HG02588 (cell line): ENCODE measurements around the gene PPP3CA.

Experiments used
- ATAC-seq: cut with Tn5 transposase; IDR thresholded peaks from one replicate; pipeline ENCODE4 v1.9.1; 2021; ENCODE audit warnings: mild to moderate bottlenecking, moderate library complexity; ENCODE audit not compliant: unreplicated experiment

PPP3CA gene

GRCh38 chr4:101289306-101289705 is 58.0 kb downstream of the PPP3CA start:
- no peak for ATAC-seq

DNA sequence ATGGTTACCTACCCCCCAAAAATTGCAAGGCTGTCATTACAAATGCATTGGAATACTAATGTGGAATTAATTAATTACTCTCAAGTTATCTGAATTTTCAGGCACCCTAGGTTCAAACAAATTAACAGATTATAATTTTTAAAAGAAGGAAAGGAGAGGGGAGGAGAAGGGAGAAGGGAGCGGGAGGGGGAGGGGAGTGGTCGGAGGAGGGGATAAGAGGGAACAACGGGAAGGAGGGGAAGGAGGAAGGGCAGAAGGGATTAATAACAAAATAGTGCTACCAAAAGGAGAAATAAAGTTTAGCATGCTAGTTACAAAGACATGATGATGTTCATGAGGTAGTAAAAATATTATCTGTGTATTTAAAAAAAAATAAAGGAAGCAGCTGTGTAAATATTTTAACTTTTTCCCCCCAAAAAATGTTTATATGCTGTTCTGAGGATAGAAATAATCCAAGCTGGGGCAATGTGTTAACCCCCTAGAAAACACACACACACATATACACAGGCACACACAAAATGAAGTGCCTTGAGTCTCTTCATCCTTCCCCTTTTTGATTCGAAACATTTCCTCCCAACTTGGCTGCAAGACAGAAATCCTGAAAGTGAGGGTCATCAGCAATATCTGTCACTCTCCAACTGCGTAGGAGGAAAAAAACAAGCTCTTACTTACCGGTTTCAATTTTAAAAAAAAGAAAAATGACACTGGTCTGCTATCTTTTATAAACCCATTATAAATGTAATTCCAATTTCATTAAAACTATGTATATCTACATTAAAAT is 58.8 kb downstream of the PPP3CA start:
- ATAC-seq: no peak

GRCh38 chr4:101287324-101287723 is 60.0 kb downstream of the PPP3CA start:
- ATAC-seq: no peak

GRCh38 chr4:101286663-101287062 is 60.7 kb downstream of the PPP3CA start:
- no peak for ATAC-seq

GRCh38 chr4:101285985-101286384 is 61.3 kb downstream of the PPP3CA start:
- ATAC-seq: no peak

DNA sequence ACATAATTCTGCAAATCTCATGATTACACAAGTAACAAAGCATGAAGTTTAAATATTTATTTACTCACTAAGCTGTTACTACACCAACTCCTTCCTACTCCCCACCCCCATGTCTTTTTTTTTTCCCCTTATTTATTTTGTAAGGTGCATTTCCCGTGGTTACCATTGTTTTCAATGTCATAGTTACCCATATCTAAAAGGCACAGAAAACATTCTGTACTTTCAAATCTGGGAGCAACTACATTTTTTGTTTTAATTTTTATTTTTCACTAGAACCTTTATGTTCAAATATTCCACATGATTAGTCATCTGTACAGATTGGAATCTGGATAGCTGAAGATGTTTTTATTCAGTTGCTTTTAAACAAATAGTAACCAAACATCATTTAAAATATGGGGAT is 62.8 kb downstream of the PPP3CA start:
- no peak for ATAC-seq

DNA sequence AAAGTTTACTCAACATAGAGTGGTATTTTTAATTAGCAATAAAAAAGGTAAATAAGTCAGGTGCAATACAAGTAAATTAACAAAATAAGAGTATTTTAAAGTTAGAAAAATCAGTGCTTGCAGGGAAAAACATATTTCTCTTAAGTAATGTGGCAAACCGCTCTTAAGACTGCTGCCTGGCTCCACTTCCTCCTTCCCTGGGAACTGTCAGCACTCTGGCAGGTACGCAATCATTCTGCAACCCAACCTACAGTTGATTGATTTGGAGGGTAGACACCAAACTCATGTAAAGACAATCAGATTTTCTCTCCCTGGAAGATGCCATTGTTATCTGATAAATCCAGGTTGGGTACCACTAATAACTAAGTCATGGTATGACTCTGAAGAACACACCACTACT is 63.9 kb downstream of the PPP3CA start:
- ATAC-seq: no peak

GRCh38 chr4:101282076-101282844 is 65.1 kb downstream of the PPP3CA start:
- no peak for ATAC-seq

DNA sequence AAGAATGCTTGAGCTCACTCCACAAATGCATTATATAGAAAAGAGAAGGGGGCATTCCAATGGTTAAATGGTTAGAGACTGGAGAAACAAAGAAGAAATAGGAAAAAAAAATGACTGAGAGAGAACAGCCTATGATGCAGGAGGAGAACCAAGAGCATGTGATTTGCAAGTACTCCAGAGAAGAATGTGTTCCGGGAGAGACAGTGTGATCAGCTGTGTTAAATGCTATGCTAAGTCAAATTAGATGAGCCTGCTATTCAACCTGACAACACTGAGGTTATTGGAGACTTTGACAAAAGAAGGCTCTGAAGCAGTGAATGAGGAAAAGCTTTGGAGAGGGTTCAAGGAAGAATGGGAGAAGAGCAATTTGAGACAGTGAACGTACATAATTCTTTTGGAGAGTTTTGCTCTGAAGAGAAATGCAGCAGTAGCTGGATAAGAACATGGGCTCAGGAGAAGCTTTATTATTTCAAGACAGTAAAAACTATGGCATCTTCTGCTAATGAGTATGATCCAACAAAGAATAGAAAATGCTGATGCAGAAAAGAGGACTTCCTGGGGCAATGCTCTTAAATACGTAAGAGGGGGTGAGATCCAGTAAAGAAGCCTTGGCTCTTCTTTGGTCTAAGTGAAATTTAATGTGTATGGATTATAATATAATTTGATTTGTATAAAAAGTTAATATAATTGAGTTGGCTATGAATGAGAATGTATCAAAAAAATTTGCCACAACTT is 66.3 kb downstream of the PPP3CA start:
- ATAC-seq: no peak

GRCh38 chr4:101279377-101279871 is 67.9 kb downstream of the PPP3CA start:
- ATAC-seq: peak; percentile 65

GRCh38 chr4:101277671-101278070 is 69.7 kb downstream of the PPP3CA start:
- no peak for ATAC-seq

DNA sequence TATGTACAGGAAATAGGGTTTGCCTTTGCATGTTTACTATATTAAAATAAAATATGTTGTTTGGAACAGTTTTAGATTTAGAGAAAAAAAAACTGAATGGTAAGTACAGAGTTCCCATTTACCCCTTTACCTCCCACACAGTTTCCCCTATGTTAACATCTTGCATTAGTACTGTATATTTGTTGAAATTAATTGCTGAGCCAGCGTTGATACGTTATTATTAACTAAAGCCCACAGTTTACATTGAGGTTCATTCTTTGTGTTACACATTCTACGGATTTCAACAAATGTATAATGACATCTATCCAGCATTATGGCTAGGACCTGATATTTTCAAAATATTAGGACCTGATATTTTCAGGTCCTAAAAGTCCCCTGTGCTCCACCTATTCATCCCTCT is 70.7 kb downstream of the PPP3CA start:
- ATAC-seq: no peak

GRCh38 chr4:101274888-101275752 is 72.2 kb downstream of the PPP3CA start:
- ATAC-seq: no peak

GRCh38 chr4:101271516-101271915 is 75.8 kb downstream of the PPP3CA start:
- no peak for ATAC-seq

- ATAC-seq: no peak
Observed at GRCh38 chr4:101269682-101270081, 77.6 kb downstream of the PPP3CA start.

DNA sequence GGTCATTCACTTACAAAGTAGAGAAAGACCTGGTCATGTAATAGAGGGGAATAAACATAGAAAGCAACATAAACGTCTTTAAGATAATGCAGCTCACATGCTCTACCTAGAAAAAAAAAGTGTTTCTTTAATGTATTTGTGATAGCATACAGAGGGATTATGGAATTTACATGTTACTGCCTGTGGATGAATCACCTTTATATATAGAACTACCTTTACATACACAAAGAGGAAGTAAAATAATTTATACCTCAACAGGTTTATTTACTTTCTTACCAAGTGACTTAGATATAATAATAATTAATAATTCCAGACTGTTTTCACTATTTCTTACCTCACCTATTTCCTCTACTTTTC is 81.5 kb downstream of the PPP3CA start:
- no peak for ATAC-seq

DNA sequence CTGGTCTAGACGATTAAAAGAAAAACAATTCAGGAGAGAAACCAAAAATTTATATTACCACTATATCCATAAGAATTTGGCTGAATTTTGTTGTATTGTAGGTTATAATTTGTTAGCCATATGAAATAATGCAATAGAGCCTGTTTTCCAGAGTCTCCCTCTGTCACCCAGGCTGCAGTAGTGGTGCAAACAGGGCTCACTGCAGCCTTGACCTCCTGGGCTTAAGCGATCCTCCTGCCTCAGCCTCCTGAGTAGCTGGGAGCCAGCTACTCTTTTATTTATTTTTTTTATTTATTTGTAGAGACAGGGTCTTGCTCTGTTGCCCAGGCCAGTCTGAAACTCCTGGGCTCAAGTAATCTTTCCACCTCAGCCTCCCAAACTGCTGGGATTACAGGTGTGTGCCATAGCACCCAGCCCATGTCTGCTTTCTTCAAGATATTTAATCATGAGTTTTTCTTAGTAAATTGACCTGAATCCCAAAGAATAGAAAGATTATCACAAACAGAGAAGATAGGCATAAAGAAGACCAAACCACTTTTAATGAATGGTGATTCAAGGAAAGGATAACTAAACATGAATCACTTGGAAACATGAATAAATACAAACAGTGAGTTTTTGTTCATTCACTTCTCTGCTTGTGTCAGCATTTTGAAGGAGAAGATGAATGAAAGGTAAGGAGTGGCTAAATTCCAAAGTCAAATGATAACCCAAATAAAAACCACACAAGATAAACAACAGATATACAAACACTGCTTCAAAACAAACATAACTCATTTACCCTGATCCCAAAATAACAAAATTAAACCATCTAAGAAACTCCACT is 82.1 kb downstream of the PPP3CA start:
- no peak for ATAC-seq

- ATAC-seq: no peak
Observed at GRCh38 chr4:101264512-101264911, 82.8 kb downstream of the PPP3CA start.

DNA sequence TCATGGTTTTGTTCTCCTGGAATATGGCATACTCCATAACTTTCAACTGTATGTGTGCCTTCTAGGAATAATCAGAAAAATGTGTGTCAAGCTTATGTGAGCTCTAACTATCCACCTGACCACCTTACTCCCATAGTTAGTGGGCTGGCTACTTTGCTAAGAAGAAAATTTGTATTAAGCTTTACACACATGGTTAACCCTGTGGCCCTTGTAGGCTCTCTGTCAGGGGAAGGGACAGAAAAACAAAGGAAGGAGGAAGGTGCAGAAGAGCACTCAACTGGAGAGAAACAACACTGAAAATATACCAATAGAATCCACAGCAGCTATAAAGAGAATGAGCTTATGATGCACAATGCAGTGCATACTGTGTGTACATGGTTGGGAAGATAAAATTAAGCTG is 84.6 kb downstream of the PPP3CA start:
- no peak for ATAC-seq

DNA sequence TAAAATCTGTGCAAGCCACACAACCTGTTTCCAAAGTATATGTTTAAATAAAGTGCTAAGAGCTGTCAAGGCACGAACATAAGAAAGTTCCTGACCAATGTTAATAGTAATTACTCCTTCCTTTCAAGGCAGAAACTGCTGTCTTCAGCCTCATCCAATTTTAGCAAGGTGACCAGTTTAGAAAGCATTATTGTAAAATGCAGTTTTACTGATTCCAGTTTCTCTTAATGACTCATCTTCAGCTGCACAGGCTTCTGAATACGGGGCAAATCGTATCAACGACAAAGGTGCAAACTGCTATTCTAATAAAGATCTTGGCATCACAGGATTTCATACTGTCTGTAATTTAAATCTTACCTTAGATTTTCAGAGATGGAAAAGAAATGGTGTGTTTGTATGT is 87.5 kb downstream of the PPP3CA start:
- ATAC-seq: peak; percentile 96
